Heart left ventricle (tissue), 13 donors: ENCODE measurements around the gene IFFO2.

ENCODE experiments used
- CTCF ChIP-seq, 12 donors: fragments of 200-600 bp; sonication (generic) in 4 of 12; IDR thresholded peaks; one replicate each; pipeline versions ENCODE4 v1.5.0 to v1.8.0; 2018 to 2022; ENCODE audit warnings: antibody characterized with exemption in 12 of 12, mild to moderate bottlenecking in 5 of 12
- POLR2A ChIP-seq, 2 donors: fragments of 450-650 bp; IDR thresholded peaks; one replicate each; pipeline ENCODE4 v1.6.1; 2017; ENCODE audit warnings: antibody characterized with exemption in 2 of 2, mild to moderate bottlenecking in 2 of 2, moderate library complexity in 2 of 2
- donor health status: ischemic (EF 13 %, LVEDD 7.1; RV severe dilation, severe dysfunction).
- donor health status: DM: no; HTN: yes; CAD: no.
- donor health status: DM: no; HTN: no; CAD: no.
- donor health status: ischemic (EF 25% LVEDD 6.9; RV normal size, moderate dysfunction).
- donor health status: ischemic (EF 25% LVEDD 5.7; RV mildly dilated, moderate dysfunction).
- donor health status: ischemic (EF 35%, LVEDD 5.7; RV mildly dilated, moderate dysfunction).
- donor health status: nonischemic (EF 11% LVEDD 7.7; RV severe dilation, severe dysfunction).
- donor health status: DM: yes; HTN: yes; CAD: no.
- donor health status: PGD.
- donor health status: ischemic (EF 29% LVEDD 5.4; RV normal size, mild dysfunction).
- donor health status: nonischemic (EF 23%, LVEDD 6.1; RV moderate dilation, normal function).

GRCh38 chr1:18962121-18962721 lies 5.7 kb upstream of the IFFO2 start:
- TF ChIP-seq CTCF (IDR thresholded peaks at IDR 0.05) (no peak), POLR2A (IDR thresholded peaks at IDR 0.05) (no peak)
